NCI-H82 treated with DMSO at 0.1 percent for 48 hours (cell line): ENCODE results near the gene CC2D2B.
"Not testable (repeated sequence)": the region's sequence is repeated elsewhere in the genome, so short reads cannot be mapped to it uniquely, and the experiment has no call there.

ENCODE experiments used
- DNase-seq: peaks from one replicate; lab custom pipeline; 2025; ENCODE audit not compliant: unreplicated experiment; lab: John Stamatoyannopoulos, UW

The CC2D2B gene

GRCh38 chr10:96014473-96015102, 106.8 kb downstream of the CC2D2B start:
- DNase-seq = no peak

DNA sequence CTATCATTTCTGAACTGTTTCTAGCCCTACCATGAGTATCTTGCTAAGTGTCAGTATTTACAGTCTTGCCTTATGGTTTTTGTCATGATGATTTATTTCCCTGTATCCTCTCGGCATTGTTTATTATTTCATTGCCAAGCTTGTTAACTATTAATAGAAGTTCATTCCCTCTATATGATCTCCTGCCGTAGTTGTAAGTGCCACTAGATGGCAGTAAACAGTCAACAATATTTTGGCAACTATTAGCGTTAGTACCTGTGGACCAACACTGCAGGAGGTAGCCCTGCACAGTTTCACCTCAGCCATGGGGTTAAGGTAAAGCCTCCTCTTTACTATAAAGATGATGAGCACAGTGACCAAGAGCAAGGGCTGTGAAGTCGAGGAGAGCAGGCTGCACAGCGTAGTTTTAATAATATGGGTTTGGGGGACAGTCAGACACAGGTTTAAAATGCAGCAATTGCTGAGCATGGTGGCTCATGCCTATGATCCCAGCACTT, 109.5 kb downstream of the CC2D2B start:
- DNase-seq = peak; percentile 3

- DNase-seq = no peak
Observed at GRCh38 chr10:96021332-96021731, 113.6 kb downstream of the CC2D2B start.

- DNase-seq = no peak
Observed at GRCh38 chr10:96022739-96023138, 115.0 kb downstream of the CC2D2B start.

- no peak for DNase-seq
Observed at GRCh38 chr10:96023168-96023567, 115.4 kb downstream of the CC2D2B start.

- DNase-seq = no peak
Observed at GRCh38 chr10:96025566-96025965, 117.8 kb downstream of the CC2D2B start.

- no peak for DNase-seq
Observed at GRCh38 chr10:96034625-96035024, 126.8 kb downstream of the CC2D2B start.

DNA sequence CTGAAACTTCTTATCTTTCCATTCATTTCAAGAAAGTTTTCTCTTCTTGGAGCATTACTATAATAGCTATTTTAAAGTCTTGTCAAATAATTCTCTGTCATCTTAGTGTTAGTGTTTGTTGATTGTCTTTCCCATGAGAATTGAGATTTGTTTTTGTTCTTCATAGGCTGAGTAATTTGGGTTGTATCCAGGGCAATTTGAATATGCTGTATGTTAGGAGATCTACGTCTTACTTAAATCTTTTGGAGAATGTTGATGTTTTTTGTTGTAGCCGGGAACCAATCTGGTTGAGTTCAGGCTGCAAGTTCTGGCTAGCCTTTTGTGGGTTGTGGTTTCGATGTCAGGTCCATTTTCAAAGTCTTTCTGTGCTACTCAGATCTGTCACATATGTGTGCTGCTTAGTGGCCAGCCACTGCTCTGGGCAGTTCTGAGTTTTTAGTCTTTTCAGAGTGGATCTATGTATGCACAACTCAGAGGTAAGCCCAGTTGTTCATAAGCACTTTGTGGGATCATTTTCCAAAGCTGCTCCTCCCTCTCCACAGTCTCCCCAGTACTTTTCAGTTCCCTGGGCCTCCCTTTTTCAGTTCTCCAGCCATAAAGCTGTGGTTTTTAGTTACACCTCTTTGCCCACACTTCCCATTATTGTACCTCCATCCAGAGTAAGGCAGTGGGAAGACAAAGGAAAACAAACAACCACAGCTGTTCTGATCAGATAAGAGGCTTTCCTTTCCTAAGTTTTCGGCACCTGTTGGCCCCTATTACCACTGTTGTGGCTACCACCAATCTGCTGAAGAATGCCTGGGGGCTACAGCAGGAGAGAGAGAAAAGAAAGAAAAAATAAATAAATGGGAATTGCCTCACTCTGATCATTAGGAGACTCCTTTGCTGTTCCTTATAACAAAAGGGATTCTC, 131.0 kb downstream of the CC2D2B start:
- peak; percentile 29 for DNase-seq

- no peak for DNase-seq
Observed at GRCh38 chr10:96041146-96041545, 133.4 kb downstream of the CC2D2B start.

DNA sequence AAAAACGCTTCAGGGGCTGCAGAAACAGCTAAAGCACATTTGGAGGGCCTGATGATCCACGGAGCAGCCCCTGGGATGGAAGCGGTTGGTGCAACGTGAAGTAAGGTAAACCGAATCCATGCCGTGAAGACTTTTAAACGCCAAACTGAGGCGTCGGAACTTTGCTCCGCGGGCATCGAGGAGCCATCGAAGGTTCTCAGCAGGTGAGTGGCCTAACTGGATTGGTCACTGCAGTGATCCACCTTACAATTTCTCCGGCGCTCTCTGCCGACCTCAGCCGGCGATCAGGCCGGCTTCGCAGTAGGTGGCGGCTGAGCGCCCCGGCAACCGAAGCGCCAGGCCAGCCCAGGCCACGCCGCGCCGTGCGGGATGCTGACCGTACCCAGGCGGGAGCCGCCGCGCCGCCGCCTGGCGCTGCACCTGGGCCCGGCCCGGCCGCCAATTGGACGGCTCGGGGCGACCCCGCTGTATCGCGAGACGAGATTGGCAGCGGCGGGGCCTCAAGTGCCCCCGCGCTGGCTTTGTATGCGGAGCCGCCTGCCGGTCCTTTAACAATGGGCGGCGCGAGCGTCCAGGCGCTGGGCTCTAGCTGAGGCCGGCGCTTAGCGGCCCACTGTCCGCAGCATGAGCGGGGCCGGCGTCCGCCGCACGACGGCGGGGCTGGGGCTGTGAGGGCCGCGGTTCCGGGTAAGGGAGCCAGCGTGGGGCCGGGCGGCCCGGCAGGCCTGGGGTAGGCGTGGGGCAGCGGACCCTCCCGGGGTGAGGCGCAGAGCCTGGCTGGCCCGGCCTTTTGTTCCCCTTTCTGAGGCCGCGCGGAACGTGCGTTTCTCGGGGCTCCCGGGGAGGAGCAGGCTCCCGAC, 135.5 kb downstream of the CC2D2B start, which contains the start of gene CCNJ:
TSS of gene CCNJ (plus strand) at position 551 of the 860 bp plus-strand sequence. CDS start 811 bp downstream, outside the sequence.
- peak; percentile 74 for DNase-seq

GRCh38 chr10:96043893-96044715, 136.3 kb downstream of the CC2D2B start:
- no peak for DNase-seq

DNA sequence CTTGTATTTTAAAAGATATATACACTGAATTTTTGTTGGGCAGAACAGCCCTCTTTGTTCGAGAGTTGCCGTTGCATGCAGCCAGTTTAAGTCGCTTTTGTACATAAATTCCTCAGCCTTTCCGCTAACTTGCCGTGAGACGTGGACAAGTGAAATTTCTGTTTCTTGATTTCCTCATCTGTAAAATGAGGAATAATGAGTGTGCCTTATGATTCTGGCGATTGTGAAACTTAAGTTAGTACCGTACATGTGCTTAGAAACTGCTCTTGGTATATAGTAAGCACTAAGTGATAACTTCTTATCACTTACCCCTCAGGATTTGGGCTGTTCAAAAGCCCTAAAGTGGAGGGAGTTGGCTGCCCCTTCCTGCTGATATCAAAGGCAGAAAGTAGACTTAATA, 137.0 kb downstream of the CC2D2B start:
- DNase-seq = no peak

DNA sequence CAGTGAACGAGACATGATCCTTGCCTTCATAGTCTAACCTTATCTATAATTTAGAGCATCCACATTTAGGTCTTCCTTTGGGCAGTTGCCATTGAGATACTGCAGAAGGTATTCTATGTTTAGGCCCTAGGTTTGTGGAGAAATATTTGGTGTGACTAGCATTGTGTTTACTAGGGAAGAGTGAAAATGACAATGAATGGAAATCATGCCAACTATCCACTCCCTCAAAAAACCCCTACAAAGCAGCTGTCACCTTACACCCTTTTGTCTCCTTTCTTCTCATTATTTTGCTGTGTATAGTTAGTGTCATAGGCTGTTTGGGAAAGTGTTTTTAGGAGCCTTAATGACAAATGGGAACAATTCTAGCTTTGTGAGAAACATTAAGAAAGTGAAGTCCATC, 138.8 kb downstream of the CC2D2B start:
- DNase-seq = no peak

DNA sequence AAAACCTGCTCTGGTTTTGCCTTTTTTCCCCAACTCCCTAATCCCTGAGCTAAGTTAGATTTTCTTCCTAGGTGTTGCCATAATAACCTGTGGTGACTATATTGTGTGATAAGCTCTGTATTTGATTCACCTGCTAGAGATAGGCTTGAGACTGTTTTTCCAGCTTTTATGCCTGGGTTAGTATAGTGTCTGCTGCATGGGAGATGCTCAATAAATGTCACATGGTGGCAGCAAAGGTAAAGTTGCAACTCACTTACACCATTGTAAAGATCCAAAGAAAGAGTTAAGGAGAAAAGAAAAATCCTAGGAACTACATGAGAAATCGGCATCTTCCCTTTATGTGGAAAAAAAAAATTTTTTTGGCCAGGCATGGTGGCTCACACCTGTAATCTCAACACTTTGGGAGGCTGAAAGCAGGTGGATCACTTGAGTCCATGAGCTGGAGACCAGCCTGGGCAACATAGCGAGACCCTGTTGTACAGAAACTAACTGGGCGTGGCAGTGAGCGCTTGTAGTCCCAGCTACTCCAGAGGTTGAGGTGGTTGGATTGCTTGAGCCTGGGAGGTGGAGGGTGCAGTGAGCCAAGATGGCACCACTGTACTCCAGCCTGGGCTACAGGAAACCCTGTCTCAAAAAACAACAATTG, 139.4 kb downstream of the CC2D2B start:
- no peak for DNase-seq

DNA sequence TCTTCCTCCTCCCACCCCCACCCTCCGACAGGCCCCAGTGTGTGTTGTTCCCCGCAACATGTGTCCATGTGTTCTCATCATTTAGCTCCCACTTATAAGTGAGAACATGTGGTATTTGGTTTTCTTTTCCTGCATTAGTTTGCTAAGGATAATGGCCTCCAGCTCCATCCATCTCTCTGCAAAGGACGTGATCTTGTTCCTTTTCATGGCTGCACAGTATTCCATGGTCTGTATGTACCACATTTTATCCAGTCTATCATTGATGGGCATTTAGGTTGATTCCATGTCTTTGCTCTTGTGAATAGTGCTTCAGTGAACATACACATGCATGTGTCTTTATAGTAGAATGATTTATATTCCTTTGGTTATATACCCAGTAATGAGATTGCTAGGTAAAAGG, 140.2 kb downstream of the CC2D2B start:
- not testable (repeated sequence) for DNase-seq

DNA sequence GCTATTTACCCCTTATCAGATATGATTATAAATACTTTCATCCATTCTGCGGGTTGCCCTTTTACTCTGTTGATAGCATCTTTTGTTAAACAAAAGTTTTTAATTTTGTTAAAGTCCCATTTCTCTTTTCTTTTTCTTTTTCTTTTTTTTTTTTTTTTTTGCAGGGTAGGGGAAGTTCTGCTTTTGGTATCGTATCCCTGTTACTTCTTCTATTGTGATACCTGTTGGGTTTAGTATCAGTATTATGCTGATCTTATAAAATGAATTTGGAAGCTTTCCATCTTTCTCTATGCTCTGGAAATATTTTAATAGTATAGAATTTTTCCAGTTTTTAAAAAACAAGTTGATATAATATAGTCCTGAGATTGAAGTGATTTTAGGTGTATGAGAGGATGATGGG, 141.6 kb downstream of the CC2D2B start:
- no peak for DNase-seq

- DNase-seq = no peak
Observed at GRCh38 chr10:96053985-96054384, 146.2 kb downstream of the CC2D2B start.

- no peak for DNase-seq
Observed at GRCh38 chr10:96056787-96057186, 149.0 kb downstream of the CC2D2B start.

DNA sequence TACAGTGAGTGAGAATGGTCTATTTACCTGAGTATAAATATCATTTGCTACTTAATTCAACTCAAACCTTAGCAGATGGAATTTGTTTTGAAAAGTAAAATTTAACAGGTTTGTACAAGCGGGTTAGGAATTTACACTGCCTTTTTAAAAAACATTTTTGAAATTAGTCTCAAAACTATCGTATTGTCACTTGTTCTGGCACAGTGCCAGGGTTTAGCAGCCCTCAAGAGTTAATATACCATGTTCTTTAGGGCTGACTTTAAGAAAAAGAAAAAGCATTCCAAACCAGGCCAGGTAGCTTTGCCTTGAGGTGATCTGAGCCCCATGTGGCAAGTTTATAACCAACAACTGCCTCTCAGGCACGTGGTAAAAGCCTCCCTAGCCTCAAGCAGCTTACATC, 153.5 kb downstream of the CC2D2B start:
- no peak for DNase-seq

DNA sequence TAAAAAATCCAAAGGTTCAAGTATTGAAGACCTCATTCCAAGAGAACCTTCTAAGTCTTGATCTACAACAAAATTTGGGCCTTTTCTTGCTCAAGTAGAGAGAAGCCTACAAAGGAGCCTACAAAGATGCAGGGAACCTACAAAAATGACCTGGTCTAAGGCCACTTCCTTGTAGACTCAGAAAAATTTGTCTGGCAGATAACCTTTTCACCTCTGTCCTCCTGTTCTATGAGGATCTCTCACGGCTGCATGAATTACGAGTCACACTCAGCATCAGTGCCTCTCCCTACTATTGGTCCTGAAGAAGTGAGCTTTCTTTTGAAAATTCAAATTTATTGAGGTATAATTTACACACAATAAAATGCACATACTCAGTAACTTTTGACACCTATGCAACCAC, 164.9 kb downstream of the CC2D2B start:
- no peak for DNase-seq
